HuH-7.5 (cell line): ENCODE data around the gene DOC2B.
"Not testable (repeated sequence)": the region's sequence is repeated elsewhere in the genome, so short reads cannot be mapped to it uniquely, and the experiment has no call there.

ENCODE experiments used
- DNase-seq: peaks from one replicate; pipeline ENCODE4 v3.0.0; 2011; ENCODE audit warnings: low spot score

The DOC2B gene

DNA sequence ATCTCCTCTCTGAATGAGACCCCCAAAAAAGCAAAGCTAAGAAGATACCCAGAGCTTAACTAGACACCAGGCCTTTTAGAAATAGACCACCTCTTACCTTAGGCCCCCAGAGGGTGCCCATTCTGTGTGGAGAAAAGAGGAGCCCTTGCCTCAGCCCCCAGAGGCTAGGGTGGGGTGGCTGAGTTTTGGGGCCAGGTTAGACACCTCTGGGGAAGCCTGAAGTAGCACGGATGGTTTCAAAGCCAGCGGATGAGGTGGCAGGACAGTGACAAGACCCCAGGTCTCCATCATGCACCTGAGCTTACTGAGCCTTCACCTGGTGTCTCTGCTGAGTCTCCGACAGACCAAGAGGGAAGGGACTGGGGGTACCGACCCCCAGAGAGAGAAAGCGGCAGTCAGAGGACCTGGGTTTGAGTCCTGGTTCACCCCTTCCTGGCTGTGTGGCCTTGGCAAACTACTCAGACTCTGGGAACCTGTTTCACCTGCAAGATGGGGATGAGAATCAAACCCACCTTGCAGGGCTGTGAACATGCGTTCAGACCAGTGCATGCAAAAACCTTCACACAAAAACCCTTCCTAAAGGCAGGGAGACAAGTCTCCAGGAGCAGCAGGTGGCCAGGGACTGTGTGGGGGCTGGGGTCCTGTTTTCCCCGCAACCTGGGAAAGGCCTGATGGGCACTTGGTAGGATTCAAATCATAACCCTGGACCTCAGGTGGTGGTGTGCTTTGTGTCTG, 36.3 kb downstream of the DOC2B start:
- no peak for DNase-seq

GRCh38 chr17:143785-144281, 37.6 kb downstream of the DOC2B start:
- DNase-seq, result peak; percentile 88

DNA sequence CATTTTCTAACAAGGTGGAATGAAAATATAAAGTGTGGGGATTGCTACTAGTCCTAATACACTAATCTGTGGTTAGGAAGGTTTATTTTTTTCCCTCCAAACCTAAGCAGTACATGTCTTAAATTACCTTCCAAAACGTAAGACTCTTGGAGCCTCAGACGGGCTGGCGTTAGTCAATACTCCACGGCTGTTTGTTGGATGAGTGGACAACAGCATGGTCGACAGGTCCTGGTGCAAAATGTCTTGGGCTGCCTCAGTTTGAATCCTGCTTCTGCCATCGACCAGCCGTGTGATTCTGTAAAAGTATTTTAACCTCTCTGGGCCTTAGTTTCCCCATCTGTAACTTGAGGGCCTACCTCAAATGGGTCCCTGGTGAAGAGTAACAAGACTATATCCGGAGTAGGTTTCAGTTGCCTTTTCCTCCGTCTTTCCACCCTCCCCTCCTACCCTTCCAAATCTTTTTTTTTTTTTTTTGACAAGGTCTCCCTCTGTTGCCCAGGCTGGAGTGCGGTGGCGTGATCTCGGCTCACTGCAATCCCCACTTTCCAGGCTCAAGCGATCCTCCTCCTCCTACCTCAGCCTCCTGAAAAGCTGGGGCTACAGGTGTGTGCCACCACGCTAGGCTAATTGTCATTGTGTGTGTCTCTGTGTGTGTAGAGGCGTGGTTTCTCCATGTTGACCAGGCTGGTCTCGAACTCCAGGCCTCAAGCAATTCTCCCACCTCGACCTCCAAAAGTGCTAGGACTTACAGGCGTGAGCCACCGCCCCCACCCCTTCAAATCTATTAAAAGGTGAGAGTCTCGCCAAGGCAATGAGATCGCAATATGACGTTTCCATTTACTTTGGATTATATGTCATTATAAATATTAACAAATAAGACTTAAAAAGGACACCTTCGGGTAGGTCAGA, 38.3 kb downstream of the DOC2B start:
- no peak for DNase-seq

GRCh38 chr17:142102-142661, 39.3 kb downstream of the DOC2B start:
- no peak for DNase-seq

DNA sequence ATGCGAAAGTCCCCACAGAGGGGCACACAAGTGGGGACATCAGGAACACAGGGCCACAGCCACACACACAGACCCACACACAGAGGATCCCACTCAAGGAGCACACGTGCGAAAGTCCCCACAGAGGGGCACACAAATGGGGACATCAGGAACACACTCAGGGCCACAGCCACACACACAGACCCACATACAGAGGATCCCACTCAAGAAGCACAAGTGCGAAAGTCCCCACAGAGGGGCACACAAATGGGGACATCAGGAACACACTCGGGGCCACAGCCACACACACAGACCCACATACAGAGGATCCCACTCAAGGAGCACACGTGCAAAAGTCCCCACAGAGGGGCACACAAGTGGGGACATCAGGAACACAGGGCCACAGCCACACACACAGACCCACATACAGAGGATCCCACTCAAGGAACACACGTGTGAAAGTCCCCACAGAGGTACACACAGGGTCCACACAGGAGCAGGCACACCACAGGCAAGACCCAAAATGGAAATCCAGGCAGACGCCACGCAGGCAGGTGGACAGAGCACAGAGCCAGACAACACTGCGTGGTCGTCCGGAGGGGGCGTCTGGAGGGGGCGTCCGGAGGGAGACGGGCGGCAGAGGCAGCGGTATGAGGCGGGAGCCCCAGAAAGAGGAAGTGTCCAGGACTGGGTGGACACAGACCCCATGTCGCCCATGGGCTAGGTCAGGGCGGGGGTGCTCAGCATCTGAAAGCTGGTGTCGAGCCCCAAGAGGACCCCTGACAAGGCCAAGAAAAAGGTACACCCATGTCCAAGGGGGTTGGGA, 41.8 kb downstream of the DOC2B start:
- not testable (repeated sequence) for DNase-seq

DNA sequence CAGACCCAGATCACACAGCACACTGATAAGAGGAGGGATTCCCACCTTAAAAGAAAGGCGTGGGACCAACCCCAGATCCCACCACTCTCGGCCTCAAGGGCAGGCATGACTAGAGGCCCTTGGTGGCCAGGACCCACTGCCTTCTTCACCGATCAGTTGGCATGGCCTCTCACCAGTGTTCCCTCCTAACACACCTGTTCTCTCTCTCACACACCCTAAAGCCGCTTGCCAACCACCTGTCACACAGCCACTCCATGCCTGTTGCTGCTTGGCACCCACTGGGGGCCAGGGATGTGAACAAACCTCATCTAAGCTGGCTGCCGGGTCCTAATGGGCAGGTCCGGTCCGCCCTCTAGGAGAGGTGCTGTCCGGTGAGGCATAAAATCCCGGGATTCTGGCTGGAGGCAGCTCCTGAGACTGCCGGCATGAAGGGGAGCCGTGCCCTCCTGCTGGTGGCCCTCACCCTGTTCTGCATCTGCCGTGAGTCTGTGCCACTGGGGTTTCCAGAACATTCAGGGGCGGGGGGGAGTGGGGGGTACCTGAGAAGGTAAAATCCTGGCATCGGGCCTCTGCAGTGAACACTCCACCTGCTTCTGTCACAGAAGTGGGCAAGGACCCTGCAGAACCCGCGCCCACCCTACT, 44.2 kb downstream of the DOC2B start, which contains the start of gene SCGB1C2:
Gene SCGB1C2, plus strand, starts transcription at position 404 of the 642 bp plus-strand sequence. Its CDS starts 22 bp downstream, at position 426.
- DNase-seq, result not testable (repeated sequence)

DNA sequence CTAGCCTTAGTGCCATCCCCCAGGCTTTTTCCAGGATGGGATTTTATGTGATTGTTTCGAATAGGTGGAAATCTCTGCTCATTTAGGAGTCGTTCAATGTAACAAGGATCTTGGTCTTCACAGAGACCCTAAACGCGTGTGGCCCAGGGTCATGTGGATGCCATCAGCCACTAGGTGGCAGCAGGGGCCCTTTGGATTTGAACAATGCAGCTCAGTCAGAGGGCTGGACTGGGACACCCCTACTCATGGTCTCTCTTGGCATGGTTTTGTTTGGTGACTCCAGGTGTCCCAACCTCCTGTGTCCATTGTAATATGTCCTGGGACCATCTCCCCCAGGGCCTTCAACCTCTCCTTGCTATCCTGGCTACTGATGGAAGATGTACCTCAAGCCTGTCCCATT, 44.9 kb downstream of the DOC2B start:
- DNase-seq, result not testable (repeated sequence)

- DNase-seq, result not testable (repeated sequence)
Measured at GRCh38 chr17:135895-136294, 45.6 kb downstream of the DOC2B start.

- DNase-seq, result not testable (repeated sequence)
Measured at GRCh38 chr17:135022-135421, 46.4 kb downstream of the DOC2B start.

GRCh38 chr17:134332-134785, 47.1 kb downstream of the DOC2B start:
- DNase-seq, result not testable (repeated sequence)

DNA sequence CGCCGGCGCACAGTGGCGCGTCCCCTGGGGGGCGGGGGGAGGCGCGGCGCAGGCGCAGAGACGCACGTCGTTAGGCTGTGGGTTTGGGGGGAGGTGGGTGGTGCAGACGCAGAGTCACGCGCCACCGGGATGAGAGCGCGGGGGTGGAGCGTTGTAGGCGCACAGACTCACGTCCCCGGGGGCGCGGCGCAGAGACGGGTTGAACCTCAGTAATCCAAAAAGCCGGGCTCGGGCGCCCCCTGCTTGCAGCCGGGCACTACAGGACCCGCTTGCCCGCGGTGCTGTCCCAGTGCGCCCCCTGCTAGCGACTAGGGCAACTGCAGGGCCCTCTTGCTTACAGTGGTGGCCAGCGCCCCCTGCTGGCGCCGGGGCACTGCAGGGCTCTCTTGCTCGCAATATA, 47.5 kb downstream of the DOC2B start:
- not testable (repeated sequence) for DNase-seq

DNA sequence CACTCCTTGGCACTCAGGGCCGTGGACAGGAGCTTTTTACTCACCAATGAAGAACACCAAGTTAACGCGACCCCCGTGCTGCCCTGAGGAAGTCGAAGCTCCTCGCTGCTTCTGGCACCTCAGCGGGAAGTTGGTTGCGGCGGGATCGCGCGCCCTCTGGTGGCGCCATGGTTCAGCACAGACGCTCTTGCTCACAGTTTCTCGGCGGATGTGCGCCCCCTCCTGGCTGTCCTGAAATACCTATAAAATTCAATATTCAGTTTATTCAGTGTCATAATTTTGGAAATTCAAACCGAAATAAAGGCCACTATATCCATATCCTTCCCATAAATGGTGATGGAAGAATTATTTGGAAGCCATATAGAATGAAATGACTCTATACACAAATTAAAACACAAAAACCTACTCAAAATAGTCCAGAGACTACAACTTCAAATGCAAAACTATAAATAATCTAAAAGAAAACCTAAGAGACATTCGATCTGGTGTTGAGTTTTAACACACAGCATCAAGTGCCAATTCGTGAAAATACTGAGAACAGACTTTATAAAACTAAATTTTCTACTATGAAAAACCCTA, 63.0 kb downstream of the DOC2B start:
- not testable (repeated sequence) for DNase-seq

- not testable (repeated sequence) for DNase-seq
Measured at GRCh38 chr17:113111-113510, 68.3 kb downstream of the DOC2B start.
